ENCODE data around the gene GNA12. TPM values are rescaled to one million over a fixed set of nuclear protein-coding genes. Genes with fewer than 3 reads are reported as not detected.

The GNA12 gene
- total RNA-seq, 1 donor from 2014 or later: 47.2 TPM

DNA sequence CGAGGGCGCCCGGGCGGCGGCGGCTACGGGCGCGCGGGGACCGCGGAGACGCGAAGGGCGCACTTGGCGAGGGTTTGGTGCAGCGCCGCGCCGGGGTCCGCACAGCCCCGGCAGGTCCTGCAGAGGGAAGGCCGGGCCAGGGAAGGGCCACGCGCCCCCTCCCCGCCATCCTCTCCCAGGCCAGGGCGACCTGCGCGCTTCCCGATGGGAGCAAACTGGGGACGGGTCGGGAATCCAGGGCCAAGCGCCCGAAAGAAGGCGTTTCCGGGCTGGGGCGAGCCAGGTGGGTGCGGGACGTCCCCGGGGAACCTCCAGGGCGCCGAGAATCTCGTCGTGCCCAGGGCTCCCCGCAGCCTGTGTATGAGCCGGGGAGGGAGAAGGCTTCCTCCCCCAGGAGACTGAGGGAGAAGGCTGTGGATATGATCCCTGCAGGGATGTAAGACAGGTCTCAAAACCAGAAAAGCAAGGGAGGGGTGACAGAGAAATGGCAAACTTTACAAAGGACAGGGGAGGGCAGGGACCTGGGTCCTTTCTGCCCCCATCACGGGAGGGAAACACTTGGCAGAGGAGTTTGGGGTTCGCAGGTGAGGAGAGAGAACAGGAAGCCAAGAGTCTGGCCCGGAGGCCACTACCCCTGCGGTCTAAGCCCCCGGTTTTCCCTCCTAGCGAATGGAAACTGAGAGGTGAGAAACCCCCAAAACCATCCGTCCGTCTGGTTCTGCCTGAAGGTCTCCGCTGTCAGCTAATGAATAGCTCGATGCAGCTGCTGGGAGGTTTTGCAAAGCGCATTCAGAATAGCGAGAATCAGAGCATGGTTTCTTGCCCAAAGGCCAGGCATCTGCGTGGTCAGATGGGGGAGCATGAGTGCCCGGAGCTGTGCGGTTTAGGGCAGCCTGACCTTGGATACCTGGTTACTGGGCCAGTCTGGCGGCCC, 155.4 kb downstream of the GNA12 start:
- H3K4me3 ChIP-seq: peak overlapping the region; percentile 5
- ATAC-seq: no peak
- intact Hi-C loops (cut with DNase I): no loop called here
- peaks cover 13% of the 10 kb centered on the region for H3K4me1 ChIP-seq
- no peaks in the 10 kb centered on the region for H3K36me3 ChIP-seq
- no peak overlapping the region for H3K27ac ChIP-seq
- TF ChIP-seq, protein P1, sequence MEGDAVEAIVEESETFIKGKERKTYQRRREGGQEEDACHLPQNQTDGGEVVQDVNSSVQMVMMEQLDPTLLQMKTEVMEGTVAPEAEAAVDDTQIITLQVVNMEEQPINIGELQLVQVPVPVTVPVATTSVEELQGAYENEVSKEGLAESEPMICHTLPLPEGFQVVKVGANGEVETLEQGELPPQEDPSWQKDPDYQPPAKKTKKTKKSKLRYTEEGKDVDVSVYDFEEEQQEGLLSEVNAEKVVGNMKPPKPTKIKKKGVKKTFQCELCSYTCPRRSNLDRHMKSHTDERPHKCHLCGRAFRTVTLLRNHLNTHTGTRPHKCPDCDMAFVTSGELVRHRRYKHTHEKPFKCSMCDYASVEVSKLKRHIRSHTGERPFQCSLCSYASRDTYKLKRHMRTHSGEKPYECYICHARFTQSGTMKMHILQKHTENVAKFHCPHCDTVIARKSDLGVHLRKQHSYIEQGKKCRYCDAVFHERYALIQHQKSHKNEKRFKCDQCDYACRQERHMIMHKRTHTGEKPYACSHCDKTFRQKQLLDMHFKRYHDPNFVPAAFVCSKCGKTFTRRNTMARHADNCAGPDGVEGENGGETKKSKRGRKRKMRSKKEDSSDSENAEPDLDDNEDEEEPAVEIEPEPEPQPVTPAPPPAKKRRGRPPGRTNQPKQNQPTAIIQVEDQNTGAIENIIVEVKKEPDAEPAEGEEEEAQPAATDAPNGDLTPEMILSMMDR (IDR thresholded peaks at IDR 0.05): no peak
- no peak for DNase-seq
- H3K9me3 ChIP-seq: no peaks in the 10 kb centered on the region
- peaks cover 44% of the 10 kb centered on the region for H3K27me3 ChIP-seq

DNA sequence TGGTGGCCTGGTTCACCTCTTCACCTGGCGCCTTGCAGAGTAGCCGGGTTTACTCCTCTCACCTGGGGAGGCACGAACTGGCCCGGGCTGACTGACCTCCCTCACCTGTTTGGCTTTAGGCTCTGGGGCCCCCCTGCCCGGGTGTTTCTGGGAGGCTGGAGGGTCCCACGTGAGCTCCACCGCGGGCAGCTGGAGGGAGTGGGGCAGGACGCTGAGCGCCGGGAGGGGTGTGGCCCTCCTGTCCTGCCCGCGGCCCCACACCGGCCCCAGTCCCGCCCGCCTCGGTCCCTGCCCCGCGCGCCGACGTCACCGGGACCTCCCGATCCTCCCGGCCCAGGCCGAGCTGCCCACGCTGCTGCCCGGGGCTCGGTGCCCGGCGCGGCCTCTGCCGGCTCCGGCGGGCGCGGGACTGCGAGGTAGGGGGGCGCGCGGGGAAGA, 156.2 kb downstream of the GNA12 start, which contains the start of gene AMZ1:
Gene AMZ1 (plus strand): TSS at position 322 of the 438 bp plus-strand sequence. CDS start 12,250 bp downstream, outside the sequence.
- Histone ChIP-seq H3K4me3 (peak within 1 kb of the TSS; percentile 5), H3K4me1 (peaks cover 13% of the 10 kb centered on the region), H3K27ac (no peak within 1 kb of the TSS), H3K9me3 (no peaks in the 10 kb centered on the region), H3K27me3 (peaks cover 44% of the 10 kb centered on the region), H3K36me3 (no peaks in the 10 kb centered on the region)
- TF ChIP-seq, protein P1 (IDR thresholded peaks at IDR 0.05): no peak
- ATAC-seq (peak; percentile 45), DNase-seq (no peak)
- intact Hi-C loops (cut with DNase I): no loop called here

DNA sequence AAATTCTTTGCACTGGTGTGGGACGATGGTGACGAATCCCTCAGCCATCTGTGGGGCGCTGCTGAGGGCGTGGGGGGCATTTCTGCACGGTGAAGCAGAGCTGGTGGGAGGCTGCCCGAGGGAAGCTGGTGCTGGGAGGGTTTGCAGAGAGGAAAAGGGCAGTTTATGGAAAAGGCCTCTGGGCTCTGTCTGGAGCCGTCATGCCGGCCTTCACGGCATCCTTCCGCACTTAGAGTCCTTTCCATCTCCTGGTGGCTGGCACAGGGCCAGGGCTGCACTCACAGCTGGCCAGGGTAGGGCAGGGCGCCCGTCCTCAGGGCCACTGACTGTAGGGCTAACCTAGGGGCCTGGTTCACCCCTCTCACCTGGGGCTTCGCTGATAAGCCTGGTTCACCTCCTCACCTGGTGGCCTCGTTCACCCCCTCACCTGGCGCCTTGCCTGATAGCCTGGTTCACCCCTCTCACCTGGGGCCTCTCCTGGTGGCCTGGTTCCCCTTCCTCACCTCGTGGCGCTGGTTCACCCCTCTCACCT, 156.7 kb downstream of the GNA12 start:
- H3K9me3 ChIP-seq: no peaks in the 10 kb centered on the region
- peak; percentile 25 for ATAC-seq
- no peaks in the 10 kb centered on the region for H3K36me3 ChIP-seq
- peaks cover 44% of the 10 kb centered on the region for H3K27me3 ChIP-seq
- H3K4me3 ChIP-seq: no peak overlapping the region
- no peak for DNase-seq
- intact Hi-C loops (cut with DNase I): no loop called here
- TF ChIP-seq, protein P1 (IDR thresholded peaks at IDR 0.05): no peak
- peaks cover 13% of the 10 kb centered on the region for H3K4me1 ChIP-seq
- no peak overlapping the region for H3K27ac ChIP-seq

DNA sequence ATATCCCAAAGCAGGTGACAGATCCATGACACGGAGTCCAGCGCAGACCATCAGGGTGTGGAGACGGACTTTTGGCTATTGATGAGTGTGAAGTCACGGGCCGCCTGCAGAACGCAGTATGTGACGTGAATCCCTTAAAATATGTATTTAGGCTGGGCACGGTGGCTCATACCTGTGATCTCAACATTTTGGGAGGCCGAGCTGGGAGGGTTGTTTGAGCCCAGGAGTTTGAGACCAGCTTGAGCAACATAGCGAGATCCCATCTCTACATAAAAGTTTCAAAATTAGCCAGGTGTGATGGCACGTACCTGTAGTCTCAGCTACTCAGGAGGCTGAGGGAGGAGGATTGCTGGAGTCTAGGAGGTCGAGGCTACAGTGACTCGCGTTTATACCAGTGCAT, 158.0 kb downstream of the GNA12 start:
- no peaks in the 10 kb centered on the region for H3K36me3 ChIP-seq
- no peak overlapping the region for H3K4me3 ChIP-seq
- no peak for DNase-seq
- ATAC-seq: no peak
- intact Hi-C loops (cut with DNase I): no loop called here
- no peaks in the 10 kb centered on the region for H3K9me3 ChIP-seq
- no peak overlapping the region for H3K27ac ChIP-seq
- peaks cover 13% of the 10 kb centered on the region for H3K4me1 ChIP-seq
- peaks cover 44% of the 10 kb centered on the region for H3K27me3 ChIP-seq
- TF ChIP-seq, protein P1 (IDR thresholded peaks at IDR 0.05): no peak

DNA sequence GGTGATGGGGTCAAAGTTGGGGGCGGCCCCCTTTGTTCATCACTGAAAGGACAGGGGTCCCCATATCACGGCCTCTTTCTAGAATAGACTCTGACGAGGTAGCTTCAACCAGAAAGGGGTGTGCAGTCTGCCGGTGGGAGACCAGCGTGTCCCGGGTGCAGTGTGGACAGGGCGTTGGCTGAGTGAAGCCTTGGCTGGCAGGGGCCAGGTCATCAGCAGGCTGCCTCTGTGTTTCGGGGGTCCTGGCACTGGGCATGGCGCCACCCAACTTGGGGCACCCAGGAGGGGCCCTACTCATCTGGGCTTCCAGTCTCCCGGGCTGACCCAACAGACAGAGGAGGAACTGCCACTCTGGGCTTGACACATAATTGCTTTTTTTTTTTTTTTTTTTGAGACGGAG, 159.6 kb downstream of the GNA12 start:
- Histone ChIP-seq H3K9me3 (no peaks in the 10 kb centered on the region), H3K27me3 (peaks cover 46% of the 10 kb centered on the region), H3K27ac (no peak overlapping the region), H3K36me3 (no peaks in the 10 kb centered on the region), H3K4me3 (no peak overlapping the region), H3K4me1 (peaks cover 13% of the 10 kb centered on the region)
- TF ChIP-seq, protein P1 (IDR thresholded peaks at IDR 0.05): no peak
- DNase-seq (no peak), ATAC-seq (no peak)
- intact Hi-C loops (cut with DNase I): no loop called here

All from upper lobe of right lung (tissue), 1 donor.